ACC112 (cell line): ENCODE results near the gene SLC7A4.
"Not testable (repeated sequence)": the region's sequence is repeated elsewhere in the genome, so short reads cannot be mapped to it uniquely, and the experiment has no call there.

Experiments
- H2AFZ ChIP-seq: fragments of 200-600 bp; sonication (generic); one replicate; pipeline ENCODE4 v1.6.0; 2017; ENCODE audit warnings: antibody characterized with exemption, low read length; ENCODE audit not compliant: unreplicated experiment
- H3K27ac ChIP-seq: fragments of 200-600 bp; sonication (generic); 2 replicates; pipeline ENCODE4 v1.5.1; 2014; ENCODE audit warnings: low read depth, mild to moderate bottlenecking, antibody characterized with exemption, low read length, moderate library complexity
- H3K27me3 ChIP-seq: fragments of 200-600 bp; sonication (generic); 2 replicates; pipeline ENCODE4 v1.6.1; 2014; ENCODE audit warnings: mild to moderate bottlenecking, antibody characterized with exemption, low read length, moderate library complexity, mixed read lengths; ENCODE audit not compliant: insufficient read depth
- H3K36me3 ChIP-seq: fragments of 200-600 bp; sonication (generic); 2 replicates; pipeline ENCODE4 v1.6.1; 2016; ENCODE audit warnings: mild to moderate bottlenecking, antibody characterized with exemption, low read length, moderate library complexity, mixed read lengths; ENCODE audit not compliant: insufficient read depth
- H3K4me1 ChIP-seq: fragments of 200-600 bp; sonication (generic); one replicate; pipeline ENCODE4 v1.6.1; 2016; ENCODE audit warnings: low read length, mixed read lengths; ENCODE audit not compliant: insufficient read depth, unreplicated experiment, control insufficient read depth
- H3K4me3 ChIP-seq: fragments of 200-600 bp; sonication (generic); 2 replicates; pipeline ENCODE4 v1.5.1; 2014; ENCODE audit warnings: mild to moderate bottlenecking, low read depth, low read length
- H3K79me2 ChIP-seq: fragments of 200-600 bp; sonication (generic); one replicate; pipeline ENCODE4 v1.6.0; 2016; ENCODE audit warnings: low read length; ENCODE audit not compliant: control insufficient read depth, unreplicated experiment, insufficient read depth

SLC7A4 gene

GRCh38 chr22:21014202-21014725, 18.1 kb downstream of the SLC7A4 start:
- H2AFZ ChIP-seq = peak overlapping the region; percentile 48
- no peaks in the 10 kb centered on the region for H3K79me2 ChIP-seq
- no peaks in the 10 kb centered on the region for H3K36me3 ChIP-seq
- H3K4me3 ChIP-seq = peak overlapping the region; percentile 76
- H3K27me3 ChIP-seq = no peaks in the 10 kb centered on the region
- peak overlapping the region; percentile 42 for H3K27ac ChIP-seq
- peaks cover 16% of the 10 kb centered on the region for H3K4me1 ChIP-seq

DNA sequence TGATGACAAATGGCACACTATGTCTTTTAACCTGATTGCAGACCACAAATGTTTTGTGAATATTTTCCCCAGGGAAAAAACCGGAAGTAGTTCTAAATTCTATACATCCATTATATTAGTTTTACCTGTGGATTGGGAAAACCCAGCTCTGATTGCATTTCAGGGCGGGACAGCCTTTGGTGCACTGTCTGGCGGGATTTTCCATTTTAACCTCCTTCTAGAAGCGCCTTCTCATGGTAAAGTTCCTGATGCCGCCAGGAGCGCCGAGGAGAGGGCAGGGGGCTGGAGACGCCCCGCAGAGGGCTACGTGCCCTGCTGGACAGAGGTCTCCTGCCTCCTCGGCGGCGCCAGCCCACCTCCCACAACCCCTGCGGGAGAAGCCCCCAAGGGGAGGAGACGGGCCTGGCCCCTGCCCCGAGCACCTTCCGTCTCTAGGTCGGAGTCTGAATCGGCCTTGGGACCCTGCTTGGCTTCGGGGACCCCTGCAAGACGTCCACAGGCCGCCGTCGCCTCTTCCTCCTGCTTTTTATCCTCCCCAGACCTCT, 18.6 kb downstream of the SLC7A4 start:
- Histone ChIP-seq H3K27ac (no peak overlapping the region), H3K36me3 (no peaks in the 10 kb centered on the region), H3K4me1 (peaks cover 16% of the 10 kb centered on the region), H2AFZ (no peak overlapping the region), H3K27me3 (no peaks in the 10 kb centered on the region), H3K4me3 (peak overlapping the region; percentile 76), H3K79me2 (no peaks in the 10 kb centered on the region)

- H3K27ac ChIP-seq = no peak overlapping the region
- H3K79me2 ChIP-seq = no peaks in the 10 kb centered on the region
- no peak overlapping the region for H2AFZ ChIP-seq
- H3K4me3 ChIP-seq = no peak overlapping the region
- peaks cover 16% of the 10 kb centered on the region for H3K4me1 ChIP-seq
- no peaks in the 10 kb centered on the region for H3K36me3 ChIP-seq
- H3K27me3 ChIP-seq = no peaks in the 10 kb centered on the region
Observed at GRCh38 chr22:21012446-21013407, 19.6 kb downstream of the SLC7A4 start.

DNA sequence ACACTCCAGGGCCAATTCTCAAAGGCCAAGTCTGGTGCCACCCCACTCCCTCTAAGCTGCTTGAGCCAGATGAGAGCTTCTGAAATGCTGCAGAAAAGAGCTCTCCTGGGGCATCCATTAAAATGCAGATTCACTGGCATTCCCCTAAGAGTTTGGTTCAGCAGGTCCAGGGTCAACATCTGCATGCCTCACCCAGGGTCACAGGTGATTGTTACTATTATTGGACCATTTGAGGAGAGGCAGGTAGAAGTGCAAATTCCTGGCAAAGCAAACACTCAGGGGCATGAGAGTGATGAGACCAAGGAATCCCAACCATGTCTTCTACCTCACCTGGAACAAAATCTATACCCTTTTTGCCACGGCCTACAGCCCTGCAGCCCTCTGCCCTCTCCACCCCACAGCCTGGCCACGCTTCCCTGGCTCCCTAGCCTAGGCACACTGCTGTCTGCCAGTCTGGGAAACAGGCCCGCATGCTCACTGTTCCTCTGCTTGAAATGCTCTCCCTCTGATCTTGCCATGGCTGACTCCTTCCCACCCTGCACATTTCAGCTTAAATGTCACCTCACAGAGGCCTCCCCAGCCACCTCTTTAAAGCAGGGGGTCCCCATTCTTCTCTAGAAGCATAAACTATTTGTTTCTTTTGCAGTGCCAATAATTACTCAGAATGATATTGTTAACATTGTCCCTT, 21.8 kb downstream of the SLC7A4 start:
- Histone ChIP-seq H3K27ac (no peak overlapping the region), H2AFZ (no peak overlapping the region), H3K79me2 (no peaks in the 10 kb centered on the region), H3K36me3 (no peaks in the 10 kb centered on the region), H3K4me3 (no peak overlapping the region), H3K4me1 (peaks cover 16% of the 10 kb centered on the region), H3K27me3 (no peaks in the 10 kb centered on the region)

DNA sequence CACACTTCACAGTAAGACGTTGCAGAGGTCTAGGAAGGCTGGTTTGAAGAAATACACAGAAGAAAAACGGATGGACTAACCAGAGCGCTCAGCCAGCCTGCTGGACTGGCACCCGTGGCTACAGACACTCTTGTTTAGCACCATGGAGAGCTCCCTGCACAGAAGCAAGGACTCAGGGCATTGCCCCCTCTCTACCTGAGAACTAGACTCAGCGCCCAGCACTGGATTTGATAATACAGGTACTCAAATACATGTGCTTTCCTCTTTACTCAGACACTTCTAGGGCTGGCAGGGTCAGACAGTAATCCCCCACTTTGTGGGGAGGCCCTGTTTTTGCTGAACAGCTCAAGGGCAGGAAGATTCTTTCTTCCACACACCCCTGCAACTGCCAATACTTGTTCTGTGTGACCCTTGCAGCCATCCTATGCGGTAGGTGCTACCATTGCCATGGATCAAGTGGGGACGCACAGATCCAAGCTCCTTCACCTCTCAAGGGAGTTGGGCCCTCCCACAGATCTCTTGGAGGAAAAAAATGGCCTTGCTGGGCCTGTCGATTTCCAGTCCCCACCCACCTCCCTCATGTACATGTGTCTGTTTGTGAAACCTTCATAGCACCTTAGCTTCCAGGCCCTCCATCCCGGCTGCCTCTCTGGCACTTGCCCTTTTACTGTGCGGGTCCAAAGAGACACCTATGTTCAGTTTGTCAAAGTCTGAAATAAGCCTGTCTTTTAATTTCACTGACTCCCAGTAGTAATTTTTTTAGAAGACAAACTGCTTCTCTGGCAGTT, 22.5 kb downstream of the SLC7A4 start:
- Histone ChIP-seq H3K79me2 (no peaks in the 10 kb centered on the region), H3K4me3 (no peak overlapping the region), H3K27me3 (no peaks in the 10 kb centered on the region), H3K4me1 (peaks cover 10% of the 10 kb centered on the region), H3K36me3 (no peaks in the 10 kb centered on the region), H2AFZ (no peak overlapping the region), H3K27ac (no peak overlapping the region)

DNA sequence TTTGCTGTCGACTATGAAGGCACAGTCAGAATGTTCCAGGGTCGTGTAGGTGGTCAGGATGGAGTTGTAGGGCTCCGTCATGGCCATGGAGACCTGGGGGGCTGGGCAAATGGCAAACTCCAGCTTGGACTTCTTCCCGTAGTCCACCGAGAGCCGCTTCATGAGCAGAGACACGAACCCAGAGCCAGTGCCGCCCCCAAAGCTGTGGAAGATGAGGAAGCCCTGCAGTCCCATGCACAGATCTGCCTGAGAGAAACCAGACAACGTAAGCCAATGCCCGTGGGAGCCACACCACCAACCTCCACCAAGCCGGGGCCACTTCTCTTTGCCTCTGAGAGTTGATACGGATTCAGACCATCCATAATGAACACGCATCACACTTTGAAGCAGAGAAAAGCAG, 23.2 kb downstream of the SLC7A4 start:
- H3K4me3 ChIP-seq, H3K27me3 ChIP-seq, H3K27ac ChIP-seq, H2AFZ ChIP-seq, H3K79me2 ChIP-seq, H3K4me1 ChIP-seq, H3K36me3 ChIP-seq: not testable (repeated sequence)

GRCh38 chr22:21003782-21004181, 28.6 kb downstream of the SLC7A4 start:
- Histone ChIP-seq H3K27me3 (no peaks in the 10 kb centered on the region), H3K4me1 (peaks cover 21% of the 10 kb centered on the region), H3K27ac (no peak overlapping the region), H2AFZ (no peak overlapping the region), H3K4me3 (peak overlapping the region; percentile 94), H3K79me2 (peaks cover 27% of the 10 kb centered on the region), H3K36me3 (no peaks in the 10 kb centered on the region)

DNA sequence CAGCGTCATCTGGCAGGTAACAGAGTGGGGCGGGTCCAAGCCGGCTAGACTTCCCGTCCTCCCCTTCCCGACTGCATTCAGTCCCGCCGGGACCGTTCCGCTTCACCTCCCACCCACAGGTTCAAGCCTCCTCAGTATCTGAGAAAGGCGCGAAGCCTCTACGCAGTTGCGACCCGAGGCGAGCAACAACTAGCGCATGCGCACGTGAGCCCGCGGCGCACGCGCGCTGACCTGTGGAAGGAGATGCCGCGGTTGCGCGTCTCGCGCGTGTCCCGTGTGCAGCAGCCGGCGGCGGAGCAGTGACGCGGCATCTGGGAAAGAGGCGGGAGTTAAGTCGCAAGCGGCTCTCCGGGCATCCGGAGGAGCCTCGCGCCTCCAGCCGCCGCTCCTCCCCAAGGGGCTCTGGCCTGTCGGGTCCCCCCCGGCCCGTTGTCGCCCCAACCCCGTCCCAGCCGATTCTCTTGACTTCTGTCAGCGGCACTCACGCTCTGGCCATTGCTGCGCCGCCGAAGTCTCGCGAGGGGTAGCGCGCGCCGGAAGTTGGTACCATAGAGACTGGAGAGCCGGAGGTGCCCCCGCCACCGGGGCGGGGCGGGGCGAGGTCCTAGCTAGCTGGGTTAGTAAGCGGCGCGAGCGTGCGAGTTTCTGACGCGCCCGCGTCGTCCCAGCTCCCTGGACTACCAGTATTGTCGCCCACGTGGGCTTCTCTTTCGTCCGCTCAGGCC, 30.6 kb downstream of the SLC7A4 start, which contains the start of gene THAP7:
Gene THAP7 (minus strand): TSS at position 518 of the 725 bp plus-strand sequence. CDS start 207 bp downstream, at position 311.
- H3K4me1 ChIP-seq = peaks cover 21% of the 10 kb centered on the region
- peaks cover 27% of the 10 kb centered on the region for H3K79me2 ChIP-seq
- peak within 1 kb of the TSS; percentile 94 for H3K4me3 ChIP-seq
- peak within 1 kb of the TSS; percentile 87 for H2AFZ ChIP-seq
- H3K27me3 ChIP-seq = no peaks in the 10 kb centered on the region
- no peaks in the 10 kb centered on the region for H3K36me3 ChIP-seq
- H3K27ac ChIP-seq = peak within 1 kb of the TSS; percentile 96

DNA sequence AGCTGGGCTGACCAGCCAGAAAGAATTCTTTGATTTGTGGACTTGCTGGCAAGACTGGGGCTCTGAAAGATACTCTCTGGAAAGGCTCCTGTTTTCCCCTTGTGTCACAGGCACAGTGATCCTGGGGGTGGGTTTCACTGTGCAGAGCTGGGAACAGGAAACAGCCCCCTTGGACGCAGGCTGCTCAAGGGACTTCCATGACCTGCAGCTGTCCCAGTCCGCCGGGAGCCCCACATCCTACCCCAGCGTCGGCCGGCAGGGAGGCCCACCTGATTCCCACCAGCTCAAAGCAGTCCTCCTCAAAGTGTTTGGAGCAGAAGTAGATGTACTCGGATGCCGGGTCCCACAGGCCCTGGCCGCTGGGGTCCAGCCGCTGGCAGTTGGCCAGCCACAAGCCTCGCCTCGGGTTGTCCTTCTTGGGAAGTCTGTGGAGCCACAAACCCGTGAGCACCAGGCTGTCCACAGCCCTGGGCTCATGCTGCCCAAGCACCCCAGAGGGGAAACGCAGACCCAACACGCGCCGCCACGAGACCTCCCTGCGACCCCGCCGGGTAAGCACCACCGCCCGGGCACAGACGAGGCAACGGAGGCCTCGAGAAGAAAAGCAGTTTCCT, 31.3 kb downstream of the SLC7A4 start:
- Histone ChIP-seq H3K4me3 (peak overlapping the region; percentile 94), H3K27me3 (no peaks in the 10 kb centered on the region), H3K79me2 (peaks cover 27% of the 10 kb centered on the region), H3K27ac (peak overlapping the region; percentile 96), H2AFZ (peak overlapping the region; percentile 87), H3K4me1 (peaks cover 21% of the 10 kb centered on the region), H3K36me3 (no peaks in the 10 kb centered on the region)
